ENCODE results near the gene PEX16.

DNA sequence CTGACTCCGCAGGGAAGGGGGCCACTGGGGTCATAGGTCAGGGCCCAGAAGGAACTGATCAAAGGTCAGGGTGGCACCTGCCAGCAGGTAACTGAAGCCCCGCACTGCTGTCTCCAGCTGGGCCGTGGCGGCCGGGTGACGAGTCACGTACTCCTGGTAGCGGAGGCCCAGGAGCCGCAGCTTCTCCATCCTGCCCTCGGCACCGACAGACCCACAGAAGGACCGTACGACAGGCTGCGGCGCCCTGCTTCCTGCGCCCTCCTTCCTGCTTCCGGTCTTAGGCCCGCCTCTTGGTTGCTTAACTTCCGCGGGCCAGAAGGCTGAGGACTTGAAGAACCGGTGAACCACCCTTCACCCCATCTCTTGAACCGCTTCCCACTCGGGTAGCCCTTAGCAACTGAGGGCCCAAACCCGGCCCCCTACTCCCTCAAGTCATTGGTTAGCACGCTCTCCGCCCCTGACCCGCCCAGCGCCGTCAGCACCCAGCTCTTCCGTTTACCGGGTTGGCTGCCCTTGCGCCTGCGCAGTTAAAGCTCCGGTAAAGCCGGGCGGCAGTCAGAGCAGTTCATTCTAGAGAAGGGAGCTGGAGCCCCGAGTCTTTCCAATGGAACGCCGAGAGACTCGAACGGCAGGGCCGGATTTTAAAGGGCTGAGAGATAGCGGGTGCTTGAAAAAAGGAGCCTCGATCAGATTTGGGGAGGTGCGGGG lies at the start of gene PEX16:
- TF ChIP-seq, protein P1, sequence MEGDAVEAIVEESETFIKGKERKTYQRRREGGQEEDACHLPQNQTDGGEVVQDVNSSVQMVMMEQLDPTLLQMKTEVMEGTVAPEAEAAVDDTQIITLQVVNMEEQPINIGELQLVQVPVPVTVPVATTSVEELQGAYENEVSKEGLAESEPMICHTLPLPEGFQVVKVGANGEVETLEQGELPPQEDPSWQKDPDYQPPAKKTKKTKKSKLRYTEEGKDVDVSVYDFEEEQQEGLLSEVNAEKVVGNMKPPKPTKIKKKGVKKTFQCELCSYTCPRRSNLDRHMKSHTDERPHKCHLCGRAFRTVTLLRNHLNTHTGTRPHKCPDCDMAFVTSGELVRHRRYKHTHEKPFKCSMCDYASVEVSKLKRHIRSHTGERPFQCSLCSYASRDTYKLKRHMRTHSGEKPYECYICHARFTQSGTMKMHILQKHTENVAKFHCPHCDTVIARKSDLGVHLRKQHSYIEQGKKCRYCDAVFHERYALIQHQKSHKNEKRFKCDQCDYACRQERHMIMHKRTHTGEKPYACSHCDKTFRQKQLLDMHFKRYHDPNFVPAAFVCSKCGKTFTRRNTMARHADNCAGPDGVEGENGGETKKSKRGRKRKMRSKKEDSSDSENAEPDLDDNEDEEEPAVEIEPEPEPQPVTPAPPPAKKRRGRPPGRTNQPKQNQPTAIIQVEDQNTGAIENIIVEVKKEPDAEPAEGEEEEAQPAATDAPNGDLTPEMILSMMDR (IDR thresholded peaks at IDR 0.05): no peak
- peak in 1 of 2 donors; percentile 70 for TF ChIP-seq POLR2A (IDR thresholded peaks at IDR 0.05)
- TF ChIP-seq POLR2AphosphoS5 (IDR thresholded peaks at IDR 0.05): peak; percentile 14 to 94 (median 79)
- no peak for TF ChIP-seq EP300 (IDR thresholded peaks at IDR 0.05)
